ENCODE data around the gene SLC2A9. TPM values are rescaled to one million over a fixed set of nuclear protein-coding genes. Genes with fewer than 3 reads are reported as not detected.

Gene SLC2A9
- polyA plus RNA-seq, 1 donor from 2014 or later = not detected

- Histone ChIP-seq H3K36me3 (ENCODE audit: insufficient read depth, low read length) (no peaks in the 10 kb centered on the region), H3K27ac (ENCODE audit: low read length) (no peak overlapping the region), H3K9me2 (ENCODE audit: insufficient read depth, low read length) (no peaks in the 10 kb centered on the region), H3F3A (ENCODE audit: insufficient read depth, low read length, poor library complexity, severe bottlenecking) (no peaks in the 10 kb centered on the region), H3K9ac (ENCODE audit: low read length) (no peak overlapping the region), H3K79me2 (replicated peaks; ENCODE audit: insufficient read depth, low read length) (no peaks in the 10 kb centered on the region), H2AFZ (ENCODE audit: low read depth, low read length) (no peak overlapping the region), H3K4me3 (ENCODE audit: low read length) (no peak overlapping the region), H3K27me3 (ENCODE audit: insufficient read depth, low read depth, low read length) (peaks cover 3% of the 10 kb centered on the region), H4K20me1 (ENCODE audit: insufficient read depth) (no peaks in the 10 kb centered on the region), H3K9me3 (ENCODE audit: low read length) (no peaks in the 10 kb centered on the region), H3K4me2 (ENCODE audit: low read length) (no peak overlapping the region)
- TF ChIP-seq MXI1 (conservative IDR thresholded peaks at IDR 0.05; ENCODE audit: poor library complexity, severe bottlenecking) (no peak), REST (IDR thresholded peaks at IDR 0.05; ENCODE audit: borderline replicate concordance) (no peak), SMC3 (conservative IDR thresholded peaks at IDR 0.05; ENCODE audit: poor library complexity) (peak; percentile 81), RAD21 (conservative IDR thresholded peaks at IDR 0.05) (peak; percentile 74), POLR2AphosphoS5 (IDR thresholded peaks at IDR 0.05) (no peak), EP300 (conservative IDR thresholded peaks at IDR 0.05; ENCODE audit: poor library complexity, severe bottlenecking) (no peak)
- TF ChIP-seq, protein P1, sequence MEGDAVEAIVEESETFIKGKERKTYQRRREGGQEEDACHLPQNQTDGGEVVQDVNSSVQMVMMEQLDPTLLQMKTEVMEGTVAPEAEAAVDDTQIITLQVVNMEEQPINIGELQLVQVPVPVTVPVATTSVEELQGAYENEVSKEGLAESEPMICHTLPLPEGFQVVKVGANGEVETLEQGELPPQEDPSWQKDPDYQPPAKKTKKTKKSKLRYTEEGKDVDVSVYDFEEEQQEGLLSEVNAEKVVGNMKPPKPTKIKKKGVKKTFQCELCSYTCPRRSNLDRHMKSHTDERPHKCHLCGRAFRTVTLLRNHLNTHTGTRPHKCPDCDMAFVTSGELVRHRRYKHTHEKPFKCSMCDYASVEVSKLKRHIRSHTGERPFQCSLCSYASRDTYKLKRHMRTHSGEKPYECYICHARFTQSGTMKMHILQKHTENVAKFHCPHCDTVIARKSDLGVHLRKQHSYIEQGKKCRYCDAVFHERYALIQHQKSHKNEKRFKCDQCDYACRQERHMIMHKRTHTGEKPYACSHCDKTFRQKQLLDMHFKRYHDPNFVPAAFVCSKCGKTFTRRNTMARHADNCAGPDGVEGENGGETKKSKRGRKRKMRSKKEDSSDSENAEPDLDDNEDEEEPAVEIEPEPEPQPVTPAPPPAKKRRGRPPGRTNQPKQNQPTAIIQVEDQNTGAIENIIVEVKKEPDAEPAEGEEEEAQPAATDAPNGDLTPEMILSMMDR (IDR thresholded peaks at IDR 0.05; ENCODE audit: poor library complexity, severe bottlenecking) = peak; percentile 70
These were observed 6.0 kb downstream of the SLC2A9 start for GRCh38 chr4:10015140-10015753.

DNA sequence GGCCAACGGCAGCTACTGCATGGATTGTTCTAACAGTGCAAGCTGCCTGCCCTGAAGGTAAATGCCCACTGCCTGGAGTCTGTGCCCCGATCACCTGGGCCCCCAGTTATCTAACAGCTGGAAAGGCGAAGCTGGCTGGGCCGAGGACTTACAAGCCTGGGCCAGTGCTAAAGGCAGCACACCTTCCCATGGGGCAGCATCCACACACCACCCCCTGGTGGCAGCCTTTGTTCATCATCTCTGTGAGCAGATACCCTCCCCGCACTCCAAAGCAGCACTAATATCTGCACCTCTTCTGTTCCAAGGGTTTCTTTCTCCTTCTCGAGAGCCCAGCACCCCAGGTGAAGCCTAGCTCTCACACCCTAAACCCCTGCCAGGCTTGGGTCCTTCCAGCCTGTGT is 7.6 kb downstream of the SLC2A9 start:
- Histone ChIP-seq H3K36me3 (ENCODE audit: insufficient read depth, low read length) (no peaks in the 10 kb centered on the region), H3K79me2 (replicated peaks; ENCODE audit: insufficient read depth, low read length) (no peaks in the 10 kb centered on the region), H3K4me3 (ENCODE audit: low read length) (no peak overlapping the region), H3K4me2 (ENCODE audit: low read length) (no peak overlapping the region), H3K27ac (ENCODE audit: low read length) (no peak overlapping the region), H3K9ac (ENCODE audit: low read length) (no peak overlapping the region), H3F3A (ENCODE audit: insufficient read depth, low read length, poor library complexity, severe bottlenecking) (no peaks in the 10 kb centered on the region), H3K27me3 (ENCODE audit: insufficient read depth, low read depth, low read length) (peaks cover 1% of the 10 kb centered on the region), H3K9me2 (ENCODE audit: insufficient read depth, low read length) (no peaks in the 10 kb centered on the region), H3K9me3 (ENCODE audit: low read length) (no peaks in the 10 kb centered on the region), H4K20me1 (ENCODE audit: insufficient read depth) (no peaks in the 10 kb centered on the region), H2AFZ (ENCODE audit: low read depth, low read length) (no peak overlapping the region)
- TF ChIP-seq EP300 (conservative IDR thresholded peaks at IDR 0.05; ENCODE audit: poor library complexity, severe bottlenecking) = no peak
- no peak for TF ChIP-seq TAF1 (IDR thresholded peaks at IDR 0.05; ENCODE audit: low read depth)
- TF ChIP-seq, protein P1 (IDR thresholded peaks at IDR 0.05; ENCODE audit: poor library complexity, severe bottlenecking) = peak; percentile 26
- no peak for TF ChIP-seq MXI1 (conservative IDR thresholded peaks at IDR 0.05; ENCODE audit: poor library complexity, severe bottlenecking)
- TF ChIP-seq EZH2 (IDR thresholded peaks at IDR 0.05; ENCODE audit: borderline replicate concordance, insufficient read depth, low read length, poor library complexity, severe bottlenecking) = no peak
